Sigmoid colon (tissue), 4 donors: Measurements from ENCODE around the gene CLEC9A.

Experiments used
- EP300 ChIP-seq, 4 donors: sonication (generic); formaldehyde crosslinking; IDR thresholded peaks; one replicate each; pipeline ENCODE4 v1.6.1; 2017; ENCODE audit warnings: antibody characterized with exemption in 4 of 4
- POLR2A ChIP-seq, 2 donors: fragments of 450-650 bp; IDR thresholded peaks; one replicate each; pipeline ENCODE4 v1.6.1; 2016; ENCODE audit warnings: antibody characterized with exemption in 2 of 2, mild to moderate bottlenecking in 2 of 2, moderate library complexity in 2 of 2
- POLR2AphosphoS5 ChIP-seq, 4 donors: sonication (generic); formaldehyde crosslinking; IDR thresholded peaks; one replicate each; pipeline ENCODE4 v1.6.1; 2017; ENCODE audit warnings: antibody characterized with exemption in 4 of 4
- TF ChIP-seq, protein P1 (sequence below), 4 experiments: fragments of 450-650 bp in 3 of 4; fragments of 200-600 bp in 1 of 4; IDR thresholded peaks; one replicate each; pipeline ENCODE4 v1.5.1; 2016 to 2019; ENCODE audit warnings: antibody characterized with exemption in 4 of 4, mild to moderate bottlenecking in 3 of 4, moderate library complexity in 2 of 4

DNA sequence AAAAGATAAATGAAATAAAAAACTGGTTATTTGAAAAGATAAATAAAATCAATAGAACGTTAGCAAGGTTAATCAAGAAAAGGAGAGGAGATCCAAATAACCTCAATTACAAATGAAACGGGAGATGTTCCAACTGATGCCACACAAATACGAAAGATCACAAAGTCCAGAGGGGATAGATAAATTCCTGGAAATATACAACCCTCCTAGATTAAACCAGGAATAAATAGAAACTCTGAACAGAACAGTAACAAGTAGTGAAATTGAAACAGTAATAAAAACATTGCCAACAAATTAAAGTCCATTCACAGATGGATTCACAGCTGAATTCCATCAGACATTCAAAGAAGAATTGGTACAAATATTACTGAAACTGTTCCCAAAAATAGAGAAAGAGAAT, 55.9 kb downstream of the CLEC9A start:
- TF ChIP-seq, protein P1, sequence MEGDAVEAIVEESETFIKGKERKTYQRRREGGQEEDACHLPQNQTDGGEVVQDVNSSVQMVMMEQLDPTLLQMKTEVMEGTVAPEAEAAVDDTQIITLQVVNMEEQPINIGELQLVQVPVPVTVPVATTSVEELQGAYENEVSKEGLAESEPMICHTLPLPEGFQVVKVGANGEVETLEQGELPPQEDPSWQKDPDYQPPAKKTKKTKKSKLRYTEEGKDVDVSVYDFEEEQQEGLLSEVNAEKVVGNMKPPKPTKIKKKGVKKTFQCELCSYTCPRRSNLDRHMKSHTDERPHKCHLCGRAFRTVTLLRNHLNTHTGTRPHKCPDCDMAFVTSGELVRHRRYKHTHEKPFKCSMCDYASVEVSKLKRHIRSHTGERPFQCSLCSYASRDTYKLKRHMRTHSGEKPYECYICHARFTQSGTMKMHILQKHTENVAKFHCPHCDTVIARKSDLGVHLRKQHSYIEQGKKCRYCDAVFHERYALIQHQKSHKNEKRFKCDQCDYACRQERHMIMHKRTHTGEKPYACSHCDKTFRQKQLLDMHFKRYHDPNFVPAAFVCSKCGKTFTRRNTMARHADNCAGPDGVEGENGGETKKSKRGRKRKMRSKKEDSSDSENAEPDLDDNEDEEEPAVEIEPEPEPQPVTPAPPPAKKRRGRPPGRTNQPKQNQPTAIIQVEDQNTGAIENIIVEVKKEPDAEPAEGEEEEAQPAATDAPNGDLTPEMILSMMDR (IDR thresholded peaks at IDR 0.05) = no peak
- TF ChIP-seq POLR2A (IDR thresholded peaks at IDR 0.05) = no peak
- no peak for TF ChIP-seq EP300 (IDR thresholded peaks at IDR 0.05)
- TF ChIP-seq POLR2AphosphoS5 (IDR thresholded peaks at IDR 0.05) = no peak
